Fibroblast of skin of scalp (primary cell): ENCODE results near the gene INPPL1. TPM values are rescaled to one million over a fixed set of nuclear protein-coding genes. Genes with fewer than 3 reads are reported as not detected.
"Not testable (repeated sequence)": the region's sequence is repeated elsewhere in the genome, so short reads cannot be mapped to it uniquely, and the experiment has no call there.

ENCODE experiments used
- DNase-seq: peaks from one replicate; pipeline ENCODE4 v3.0.0-alpha.2; 2013
- polyA plus RNA-seq, 2 experiments: library from polyadenylated mRNA; unstranded; fragments of 120-200 nt; gene quantifications; one replicate each; pipeline ENCODE4 v1.2.1, GENCODE V29; 2013; ENCODE audit not compliant: insufficient read length in 2 of 2

The INPPL1 gene
- polyA plus RNA-seq (2013, experiment 1 of 2; ENCODE audit: insufficient read length), result 130 TPM
- 125 TPM for polyA plus RNA-seq (2013, experiment 2 of 2; ENCODE audit: insufficient read length)

GRCh38 chr11:72224564-72225410 lies at the start of gene INPPL1:
Gene INPPL1 (plus strand): TSS chr11:72224767. CDS start chr11:72224985, 218 bp downstream.
- DNase-seq, result peak; percentile 46

GRCh38 chr11:72177656-72178055 lies 46.9 kb upstream of the INPPL1 start:
- DNase-seq, result no peak

DNA sequence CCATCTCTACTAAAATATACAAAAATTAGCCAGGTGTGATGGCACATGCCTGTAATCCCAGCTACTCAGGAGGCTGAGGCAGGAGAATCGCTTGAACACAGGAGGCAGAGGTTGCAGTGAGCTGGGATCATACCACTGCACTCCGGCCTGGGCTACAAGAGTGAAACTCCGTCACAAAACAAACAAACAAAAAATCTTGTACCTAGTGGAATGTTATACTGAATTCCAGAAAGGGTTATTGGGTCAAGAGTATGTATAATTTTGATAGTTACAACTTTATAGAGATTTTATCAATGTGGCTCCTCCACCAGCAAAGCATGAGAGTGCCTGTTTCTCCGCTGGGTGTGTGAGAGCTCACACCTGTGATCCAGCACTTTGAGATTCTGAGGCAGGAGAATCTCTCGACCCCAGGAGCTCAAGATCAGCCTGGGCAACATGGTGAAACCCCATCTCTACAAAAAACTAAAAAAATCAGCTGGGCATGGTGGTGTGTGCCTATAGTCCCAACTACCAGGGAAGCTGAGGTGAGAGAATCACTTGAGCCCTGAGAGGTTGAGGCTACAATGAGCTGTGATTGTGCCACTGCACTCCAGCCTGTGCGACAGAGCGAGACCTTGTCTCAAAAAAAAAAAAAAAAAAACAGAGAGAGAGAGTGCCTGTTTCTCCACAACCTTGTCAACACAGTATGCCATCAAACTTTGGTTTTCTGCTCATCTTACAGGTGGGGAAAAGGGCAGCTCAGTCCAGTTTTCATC lies 45.3 kb upstream of the INPPL1 start:
- no peak for DNase-seq

- no peak for DNase-seq
Observed at GRCh38 chr11:72179804-72180396, 44.7 kb upstream of the INPPL1 start.

- DNase-seq, result not testable (repeated sequence)
Observed at GRCh38 chr11:72180892-72181552, 43.5 kb upstream of the INPPL1 start.

GRCh38 chr11:72181553-72181958 lies 43.0 kb upstream of the INPPL1 start:
- not testable (repeated sequence) for DNase-seq

GRCh38 chr11:72188267-72188666 lies 36.3 kb upstream of the INPPL1 start:
- DNase-seq, result no peak

GRCh38 chr11:72189455-72190250 lies 34.9 kb upstream of the INPPL1 start:
- no peak for DNase-seq

- DNase-seq, result no peak
Observed at GRCh38 chr11:72190631-72191071, 33.9 kb upstream of the INPPL1 start.

GRCh38 chr11:72191961-72192381 lies 32.6 kb upstream of the INPPL1 start, which contains the start of gene FOLR1:
Gene FOLR1 (plus strand): TSS chr11:72192140. CDS start chr11:72192174, 34 bp downstream.
- peak; percentile 8 for DNase-seq

DNA sequence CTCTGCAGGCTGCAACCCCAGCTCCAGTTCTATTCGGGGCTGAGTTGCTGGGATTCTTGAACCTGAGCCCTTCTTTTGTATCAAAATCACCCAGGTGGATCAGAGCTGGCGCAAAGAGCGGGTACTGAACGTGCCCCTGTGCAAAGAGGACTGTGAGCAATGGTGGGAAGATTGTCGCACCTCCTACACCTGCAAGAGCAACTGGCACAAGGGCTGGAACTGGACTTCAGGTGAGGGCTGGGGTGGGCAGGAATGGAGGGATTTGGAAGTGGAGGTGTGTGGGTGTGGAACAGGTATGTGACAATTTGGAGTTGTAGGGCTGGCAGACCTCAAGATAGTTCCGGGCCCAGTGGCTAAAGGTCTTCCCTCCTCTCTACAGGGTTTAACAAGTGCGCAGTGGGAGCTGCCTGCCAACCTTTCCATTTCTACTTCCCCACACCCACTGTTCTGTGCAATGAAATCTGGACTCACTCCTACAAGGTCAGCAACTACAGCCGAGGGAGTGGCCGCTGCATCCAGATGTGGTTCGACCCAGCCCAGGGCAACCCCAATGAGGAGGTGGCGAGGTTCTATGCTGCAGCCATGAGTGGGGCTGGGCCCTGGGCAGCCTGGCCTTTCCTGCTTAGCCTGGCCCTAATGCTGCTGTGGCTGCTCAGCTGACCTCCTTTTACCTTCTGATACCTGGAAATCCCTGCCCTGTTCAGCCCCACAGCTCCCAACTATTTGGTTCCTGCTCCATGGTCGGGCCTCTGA lies 28.9 kb upstream of the INPPL1 start:
- DNase-seq, result no peak

GRCh38 chr11:72201445-72201844 lies 23.1 kb upstream of the INPPL1 start:
- not testable (repeated sequence) for DNase-seq

DNA sequence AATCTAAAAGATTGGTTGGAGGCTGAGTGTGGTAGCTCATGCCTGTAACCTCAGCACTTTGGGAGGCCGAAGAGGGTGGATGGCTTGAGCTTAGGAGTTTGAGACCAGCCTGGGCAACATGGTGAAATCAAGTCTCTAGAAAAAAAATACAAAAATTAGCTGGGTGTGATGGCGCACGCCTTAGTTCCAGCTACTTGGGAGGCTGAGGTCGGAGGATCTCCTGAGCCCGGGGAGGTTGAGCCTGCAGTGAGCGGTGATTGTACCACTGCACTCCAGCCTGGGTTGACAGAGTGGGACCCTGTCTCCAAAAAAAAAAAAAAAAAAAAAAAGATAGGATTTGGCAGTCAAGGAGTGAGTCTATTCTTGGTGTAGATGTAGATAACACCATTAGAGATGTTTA lies 22.0 kb upstream of the INPPL1 start:
- no peak for DNase-seq

DNA sequence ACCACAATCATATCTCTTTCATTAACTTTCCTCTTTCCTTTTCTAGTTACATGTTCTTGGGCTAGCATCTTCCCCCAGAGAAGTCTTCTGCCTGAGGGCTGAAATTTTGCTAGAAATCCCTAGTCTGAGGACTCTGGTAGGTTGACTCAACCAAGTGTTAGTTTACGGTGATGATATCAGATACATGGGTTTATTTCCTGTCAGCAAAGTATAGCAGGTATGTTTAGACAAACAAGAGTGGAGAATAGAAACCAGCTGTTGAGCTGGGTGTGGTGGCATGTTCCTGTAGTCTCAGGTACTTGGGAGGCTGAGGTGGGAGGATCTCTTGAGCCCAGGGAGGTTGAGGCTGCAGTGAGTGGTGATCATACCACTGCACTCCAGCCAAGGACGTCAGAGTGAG lies 21.4 kb upstream of the INPPL1 start:
- DNase-seq, result no peak

- DNase-seq, result no peak
Observed at GRCh38 chr11:72204886-72205285, 19.7 kb upstream of the INPPL1 start.

- DNase-seq, result not testable (repeated sequence)
Observed at GRCh38 chr11:72206794-72207193, 17.8 kb upstream of the INPPL1 start.

DNA sequence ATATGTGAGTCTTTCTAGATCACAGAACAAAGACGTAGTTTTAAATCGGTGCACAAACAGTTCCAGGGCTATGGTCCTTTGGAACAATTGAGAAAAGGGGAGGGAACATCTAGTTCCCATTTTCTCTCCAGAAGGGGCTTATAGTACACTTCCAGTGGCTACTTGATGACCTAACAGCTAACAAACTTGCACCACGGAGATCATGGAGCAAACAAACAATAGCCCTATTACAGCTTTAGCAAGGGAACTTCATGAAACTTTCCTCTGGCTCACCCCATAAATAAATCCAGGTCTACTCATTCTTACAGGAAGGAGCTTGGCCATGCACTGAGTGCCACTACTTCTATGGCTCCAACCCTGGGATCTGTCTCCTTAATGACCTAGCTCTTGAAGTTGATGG lies 16.3 kb upstream of the INPPL1 start:
- DNase-seq, result no peak

- DNase-seq, result no peak
Observed at GRCh38 chr11:72209101-72209500, 15.5 kb upstream of the INPPL1 start.

- no peak for DNase-seq
Observed at GRCh38 chr11:72216638-72217037, 7.9 kb upstream of the INPPL1 start, which contains the start of gene FOLR2. Gene FOLR2 (plus strand): TSS chr11:72216794. CDS start chr11:72218585, 1,791 bp downstream.

DNA sequence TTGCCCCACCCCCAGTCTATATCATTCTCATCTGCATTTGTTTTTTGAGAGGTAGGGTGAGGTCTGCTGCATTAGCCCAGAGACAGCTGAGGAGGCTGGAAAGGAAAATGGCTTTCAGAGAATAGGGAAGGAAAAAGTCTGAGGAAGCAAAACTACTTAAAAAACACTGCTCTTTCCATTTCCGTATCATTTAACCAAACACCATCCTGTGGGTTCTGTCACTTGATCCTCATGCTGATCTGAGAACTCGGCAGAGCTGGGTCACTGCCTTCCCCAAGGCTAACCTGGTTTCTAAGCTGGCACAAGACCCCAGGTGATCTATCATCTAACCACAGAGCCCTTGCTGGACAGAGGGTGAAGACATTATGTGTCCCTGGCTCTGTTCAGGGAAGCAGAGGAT lies 6.7 kb upstream of the INPPL1 start:
- DNase-seq, result no peak
